ENCODE results near the gene KLHL13. TPM values are rescaled to one million over a fixed set of nuclear protein-coding genes. Genes with fewer than 3 reads are reported as not detected.

The KLHL13 gene
- total RNA-seq, 1 donor from 2014 or later = not detected

- intact Hi-C loops (cut with micrococcal nuclease) = no loop called here
- Mint-ChIP-seq H3K4me3 (no peak overlapping the region), H3K27me3 (ENCODE audit: insufficient read depth) (no peaks in the 10 kb centered on the region), H3K27ac (no peak overlapping the region), H3K36me3 (ENCODE audit: low read depth) (no peaks in the 10 kb centered on the region), H3K9me3 (no peaks in the 10 kb centered on the region), H3K4me1 (ENCODE audit: low read depth) (no peaks in the 10 kb centered on the region)
- DNase-seq (ENCODE audit: low spot score) = no peak
Observed at GRCh38 chrX:117998171-117998570, 118.4 kb downstream of the KLHL13 start.

DNA sequence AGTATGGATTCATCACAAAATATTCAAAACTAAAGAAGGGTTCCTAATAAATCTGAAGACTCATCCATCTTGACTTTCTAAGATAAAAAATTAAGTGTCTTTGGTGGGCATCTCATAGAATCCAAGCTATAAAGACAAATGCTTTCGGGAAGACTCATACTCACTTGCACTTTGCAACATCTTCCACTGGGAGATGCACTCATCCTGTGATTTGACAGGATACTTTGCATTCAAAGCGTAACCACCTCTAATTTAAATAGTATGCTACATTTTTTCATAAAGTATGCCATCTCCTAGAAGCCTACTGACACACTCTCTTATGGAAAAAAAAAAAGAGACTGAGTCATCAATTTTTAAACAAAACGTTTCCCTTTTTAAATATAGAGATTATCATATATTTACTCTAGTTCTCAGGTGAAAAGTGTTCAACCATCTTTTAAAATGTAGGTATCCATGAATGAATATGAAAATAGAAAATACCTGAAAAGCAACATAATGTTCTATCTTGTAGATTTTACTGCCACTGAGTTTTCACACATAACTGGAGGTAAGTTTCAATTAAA, 119.6 kb downstream of the KLHL13 start:
- no peaks in the 10 kb centered on the region for H3K36me3 Mint-ChIP-seq (ENCODE audit: low read depth)
- H3K27me3 Mint-ChIP-seq (ENCODE audit: insufficient read depth) = no peaks in the 10 kb centered on the region
- no peak overlapping the region for H3K27ac Mint-ChIP-seq
- no peak for DNase-seq (ENCODE audit: low spot score)
- intact Hi-C loops (cut with micrococcal nuclease) = no loop called here
- no peaks in the 10 kb centered on the region for H3K4me1 Mint-ChIP-seq (ENCODE audit: low read depth)
- H3K4me3 Mint-ChIP-seq = no peak overlapping the region
- H3K9me3 Mint-ChIP-seq = no peaks in the 10 kb centered on the region

- Mint-ChIP-seq H3K27me3 (ENCODE audit: insufficient read depth) (no peaks in the 10 kb centered on the region), H3K4me3 (no peak overlapping the region), H3K36me3 (ENCODE audit: low read depth) (no peaks in the 10 kb centered on the region), H3K27ac (no peak overlapping the region), H3K9me3 (no peaks in the 10 kb centered on the region), H3K4me1 (ENCODE audit: low read depth) (no peaks in the 10 kb centered on the region)
- DNase-seq (ENCODE audit: low spot score) = no peak
- intact Hi-C loops (cut with micrococcal nuclease) = no loop called here
Observed at GRCh38 chrX:117996408-117996807, 120.2 kb downstream of the KLHL13 start.

DNA sequence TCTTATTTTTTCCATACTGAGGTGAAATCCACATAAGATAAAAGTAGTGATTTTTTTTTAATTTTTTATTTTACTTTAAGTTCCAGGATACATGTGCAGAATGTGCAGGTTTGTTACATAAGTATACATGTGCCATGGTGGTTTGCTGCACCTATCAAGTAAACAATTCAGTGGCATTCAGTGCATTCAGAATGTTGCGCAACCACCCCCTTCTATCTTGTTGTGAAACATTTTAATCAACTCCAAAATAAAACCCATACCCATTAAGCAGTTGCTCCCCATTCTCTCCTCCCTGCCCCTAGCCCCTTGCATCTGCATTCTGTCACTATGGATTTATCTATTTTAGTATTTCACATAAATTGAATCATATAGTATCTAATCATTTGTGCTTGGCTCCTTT, 121.2 kb downstream of the KLHL13 start:
- H3K4me3 Mint-ChIP-seq = no peak overlapping the region
- no peaks in the 10 kb centered on the region for H3K36me3 Mint-ChIP-seq (ENCODE audit: low read depth)
- H3K27ac Mint-ChIP-seq = no peak overlapping the region
- DNase-seq (ENCODE audit: low spot score) = no peak
- no peaks in the 10 kb centered on the region for H3K27me3 Mint-ChIP-seq (ENCODE audit: insufficient read depth)
- H3K9me3 Mint-ChIP-seq = no peaks in the 10 kb centered on the region
- intact Hi-C loops (cut with micrococcal nuclease) = no loop called here
- no peaks in the 10 kb centered on the region for H3K4me1 Mint-ChIP-seq (ENCODE audit: low read depth)

DNA sequence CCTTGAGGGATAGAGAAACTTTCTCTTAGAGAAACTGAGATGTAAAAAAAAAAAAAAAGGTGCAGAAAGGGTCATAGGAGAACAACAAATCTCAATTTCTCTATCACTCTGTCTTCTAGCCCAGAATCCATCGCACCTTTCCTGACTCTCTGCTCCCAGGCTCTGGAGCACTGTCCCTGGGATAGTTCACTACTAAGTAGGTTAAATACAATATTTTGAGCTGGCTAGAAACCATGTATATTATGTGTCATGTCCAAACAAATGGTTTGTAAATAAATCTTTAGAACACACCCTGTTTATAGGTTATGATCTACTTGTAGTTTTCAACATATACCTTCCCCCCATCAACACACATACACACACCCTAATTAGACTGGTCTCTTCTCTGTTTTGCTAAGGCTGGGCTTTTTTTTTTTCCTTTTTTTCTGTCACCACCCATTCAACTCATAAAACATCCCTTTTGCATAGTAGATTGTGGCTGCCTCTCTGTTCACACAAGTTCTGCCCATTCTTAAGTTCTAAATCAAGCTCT, 124.4 kb downstream of the KLHL13 start:
- H3K36me3 Mint-ChIP-seq (ENCODE audit: low read depth) = no peaks in the 10 kb centered on the region
- no peaks in the 10 kb centered on the region for H3K9me3 Mint-ChIP-seq
- no peak overlapping the region for H3K4me3 Mint-ChIP-seq
- H3K27me3 Mint-ChIP-seq (ENCODE audit: insufficient read depth) = no peaks in the 10 kb centered on the region
- no peak overlapping the region for H3K27ac Mint-ChIP-seq
- H3K4me1 Mint-ChIP-seq (ENCODE audit: low read depth) = no peaks in the 10 kb centered on the region
- intact Hi-C loops (cut with micrococcal nuclease) = no loop called here
- no peak for DNase-seq (ENCODE audit: low spot score)

- intact Hi-C loops (cut with micrococcal nuclease) = no loop called here
- no peaks in the 10 kb centered on the region for H3K4me1 Mint-ChIP-seq (ENCODE audit: low read depth)
- no peak overlapping the region for H3K4me3 Mint-ChIP-seq
- H3K27me3 Mint-ChIP-seq (ENCODE audit: insufficient read depth) = no peaks in the 10 kb centered on the region
- no peak overlapping the region for H3K27ac Mint-ChIP-seq
- no peak for DNase-seq (ENCODE audit: low spot score)
- no peaks in the 10 kb centered on the region for H3K9me3 Mint-ChIP-seq
- no peaks in the 10 kb centered on the region for H3K36me3 Mint-ChIP-seq (ENCODE audit: low read depth)
Observed at GRCh38 chrX:117990438-117990837, 126.2 kb downstream of the KLHL13 start.

GRCh38 chrX:117989512-117989911, 127.1 kb downstream of the KLHL13 start:
- no peaks in the 10 kb centered on the region for H3K4me1 Mint-ChIP-seq (ENCODE audit: low read depth)
- intact Hi-C loops (cut with micrococcal nuclease) = no loop called here
- no peaks in the 10 kb centered on the region for H3K9me3 Mint-ChIP-seq
- no peak overlapping the region for H3K4me3 Mint-ChIP-seq
- no peaks in the 10 kb centered on the region for H3K27me3 Mint-ChIP-seq (ENCODE audit: insufficient read depth)
- no peak overlapping the region for H3K27ac Mint-ChIP-seq
- DNase-seq (ENCODE audit: low spot score) = no peak
- no peaks in the 10 kb centered on the region for H3K36me3 Mint-ChIP-seq (ENCODE audit: low read depth)

- intact Hi-C loops (cut with micrococcal nuclease) = no loop called here
- Mint-ChIP-seq H3K27ac (no peak overlapping the region), H3K9me3 (no peaks in the 10 kb centered on the region), H3K4me1 (ENCODE audit: low read depth) (no peaks in the 10 kb centered on the region), H3K36me3 (ENCODE audit: low read depth) (no peaks in the 10 kb centered on the region), H3K27me3 (ENCODE audit: insufficient read depth) (no peaks in the 10 kb centered on the region), H3K4me3 (no peak overlapping the region)
- no peak for DNase-seq (ENCODE audit: low spot score)
Observed at GRCh38 chrX:117987373-117987772, 129.2 kb downstream of the KLHL13 start.

DNA sequence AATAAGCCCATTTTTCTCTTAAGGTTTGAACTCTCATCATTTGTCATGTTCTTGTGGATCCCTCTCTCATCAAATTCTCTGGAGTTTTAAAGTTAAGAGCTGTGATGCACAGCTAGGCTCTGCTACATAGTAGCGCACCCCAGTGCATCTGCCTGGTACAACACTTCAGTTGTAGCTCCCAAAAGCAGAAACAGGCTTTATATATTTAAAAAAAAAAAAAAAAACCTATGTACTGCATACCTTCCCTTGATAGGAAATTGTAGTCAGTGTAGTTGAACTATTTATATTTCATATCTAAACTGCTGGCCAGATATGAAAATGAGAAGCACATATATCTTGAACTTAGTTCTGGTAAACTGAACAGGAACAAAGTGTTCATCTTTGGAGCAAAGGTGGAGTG, 131.4 kb downstream of the KLHL13 start:
- Mint-ChIP-seq H3K4me3 (no peak overlapping the region), H3K36me3 (ENCODE audit: low read depth) (no peaks in the 10 kb centered on the region), H3K27ac (no peak overlapping the region), H3K27me3 (ENCODE audit: insufficient read depth) (no peaks in the 10 kb centered on the region), H3K9me3 (no peaks in the 10 kb centered on the region), H3K4me1 (ENCODE audit: low read depth) (no peaks in the 10 kb centered on the region)
- intact Hi-C loops (cut with micrococcal nuclease) = no loop called here
- DNase-seq (ENCODE audit: low spot score) = no peak

- H3K4me3 Mint-ChIP-seq = no peak overlapping the region
- no peaks in the 10 kb centered on the region for H3K9me3 Mint-ChIP-seq
- no peak for DNase-seq (ENCODE audit: low spot score)
- H3K4me1 Mint-ChIP-seq (ENCODE audit: low read depth) = no peaks in the 10 kb centered on the region
- intact Hi-C loops (cut with micrococcal nuclease) = no loop called here
- H3K27me3 Mint-ChIP-seq (ENCODE audit: insufficient read depth) = no peaks in the 10 kb centered on the region
- no peak overlapping the region for H3K27ac Mint-ChIP-seq
- H3K36me3 Mint-ChIP-seq (ENCODE audit: low read depth) = no peaks in the 10 kb centered on the region
Observed at GRCh38 chrX:117982694-117983392, 133.8 kb downstream of the KLHL13 start.

DNA sequence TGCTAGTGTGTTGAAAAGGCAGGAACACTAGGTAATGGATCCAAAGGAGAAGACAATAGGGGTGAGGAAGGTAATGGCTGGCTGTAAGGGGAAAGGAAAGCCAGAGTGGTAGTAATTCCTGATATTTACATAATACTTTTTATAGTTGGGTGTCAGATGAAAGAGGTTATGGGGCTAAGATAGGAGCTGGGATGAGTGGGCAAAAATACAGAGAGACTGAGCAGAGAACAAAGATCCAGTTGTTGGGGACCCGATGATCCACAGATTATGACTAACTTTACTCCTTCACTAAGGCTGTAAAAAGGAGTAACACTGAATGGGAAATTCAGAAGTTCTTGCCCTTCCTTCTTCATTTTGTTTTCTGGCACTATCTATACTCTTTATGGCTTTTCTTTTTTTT, 138.2 kb downstream of the KLHL13 start:
- Mint-ChIP-seq H3K27ac (no peak overlapping the region), H3K4me3 (no peak overlapping the region), H3K27me3 (ENCODE audit: insufficient read depth) (no peaks in the 10 kb centered on the region), H3K36me3 (ENCODE audit: low read depth) (no peaks in the 10 kb centered on the region), H3K9me3 (no peaks in the 10 kb centered on the region), H3K4me1 (ENCODE audit: low read depth) (no peaks in the 10 kb centered on the region)
- intact Hi-C loops (cut with micrococcal nuclease) = no loop called here
- no peak for DNase-seq (ENCODE audit: low spot score)

- H3K36me3 Mint-ChIP-seq (ENCODE audit: low read depth) = no peaks in the 10 kb centered on the region
- H3K4me3 Mint-ChIP-seq = no peak overlapping the region
- no peak for DNase-seq (ENCODE audit: low spot score)
- no peaks in the 10 kb centered on the region for H3K27me3 Mint-ChIP-seq (ENCODE audit: insufficient read depth)
- H3K9me3 Mint-ChIP-seq = no peaks in the 10 kb centered on the region
- H3K4me1 Mint-ChIP-seq (ENCODE audit: low read depth) = no peaks in the 10 kb centered on the region
- H3K27ac Mint-ChIP-seq = no peak overlapping the region
- intact Hi-C loops (cut with micrococcal nuclease) = no loop called here
Observed at GRCh38 chrX:117977526-117977925, 139.1 kb downstream of the KLHL13 start.

DNA sequence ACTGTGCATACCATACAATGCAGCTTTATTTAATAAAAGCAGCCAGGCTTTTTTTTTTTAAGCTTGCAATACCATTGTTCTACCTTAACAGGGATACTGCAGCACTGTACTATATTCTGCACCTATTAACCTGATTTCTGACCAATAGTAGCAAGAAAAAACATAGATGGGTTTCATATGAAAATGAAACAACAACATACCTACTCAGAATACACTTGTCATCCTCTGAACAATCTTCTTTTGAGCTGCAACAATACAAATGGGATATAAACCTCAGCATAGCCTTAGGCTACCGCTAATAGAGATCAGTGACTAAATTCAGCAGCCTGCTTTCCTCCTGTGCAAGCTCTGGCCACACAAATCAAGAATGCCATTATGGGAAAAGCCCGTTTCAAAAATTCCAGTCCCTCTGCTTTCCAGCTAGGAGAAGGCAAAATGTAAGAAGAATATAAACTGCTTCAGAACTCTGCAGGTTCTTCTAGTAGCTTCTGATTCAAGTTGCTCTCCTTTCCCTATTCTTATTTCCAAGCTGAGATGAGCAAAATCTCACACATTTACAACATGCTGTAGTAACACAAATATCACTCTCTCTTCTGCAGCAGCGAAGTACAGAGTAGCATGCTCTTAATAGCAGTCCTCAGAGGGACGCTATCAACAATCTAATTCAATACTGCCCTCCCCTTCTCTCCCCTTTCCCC, 143.4 kb downstream of the KLHL13 start:
- no peak for DNase-seq (ENCODE audit: low spot score)
- intact Hi-C loops (cut with micrococcal nuclease) = no loop called here
- no peak overlapping the region for H3K4me3 Mint-ChIP-seq
- H3K4me1 Mint-ChIP-seq (ENCODE audit: low read depth) = no peaks in the 10 kb centered on the region
- H3K36me3 Mint-ChIP-seq (ENCODE audit: low read depth) = no peaks in the 10 kb centered on the region
- H3K9me3 Mint-ChIP-seq = no peaks in the 10 kb centered on the region
- no peaks in the 10 kb centered on the region for H3K27me3 Mint-ChIP-seq (ENCODE audit: insufficient read depth)
- no peak overlapping the region for H3K27ac Mint-ChIP-seq
